Liver (tissue), 9 donors: ENCODE measurements around the gene CD96. TPM values are rescaled to one million over a fixed set of nuclear protein-coding genes. Genes with fewer than 3 reads are reported as not detected.
A peak's percentile ranks its signal among the peaks of the same experiment; 100 is the strongest.

Experiments used
- DNase-seq: peaks from one replicate; pipeline ENCODE4 v3.0.0-alpha.2; 2017; ENCODE audit warnings: low spot score
- H3K27ac ChIP-seq, 2 donors: one replicate each; pipeline ENCODE4 v1.7.0; 2013; ENCODE audit warnings: inconsistent platforms in 2 of 2, low read length in 2 of 2, control low read depth in 1 of 2, low read depth in 1 of 2, mild to moderate bottlenecking in 1 of 2
- H3K27me3 ChIP-seq, 4 donors: one replicate each; pipeline versions ENCODE4 v1.6.1 to v1.7.0; 2013; ENCODE audit warnings: low read length in 3 of 4, inconsistent platforms in 1 of 4, mild to moderate bottlenecking in 1 of 4, moderate library complexity in 1 of 4; ENCODE audit not compliant: control insufficient read depth in 4 of 4, insufficient read depth in 4 of 4
- H3K36me3 ChIP-seq, 4 donors: one replicate each; pipeline versions ENCODE4 v1.6.1 to v1.7.0; 2013; ENCODE audit warnings: low read length in 3 of 4, mild to moderate bottlenecking in 3 of 4, low read depth in 1 of 4, moderate library complexity in 1 of 4; ENCODE audit not compliant: control insufficient read depth in 4 of 4, insufficient read depth in 3 of 4
- H3K4me1 ChIP-seq, 4 donors: one replicate each; pipeline versions ENCODE4 v1.6.1 to v1.7.0; 2013; ENCODE audit warnings: low read length in 3 of 4, mild to moderate bottlenecking in 3 of 4, moderate library complexity in 1 of 4; ENCODE audit not compliant: control insufficient read depth in 4 of 4, insufficient read depth in 4 of 4
- H3K4me3 ChIP-seq, 3 donors: one replicate each; pipeline versions ENCODE4 v1.6.1 to v1.7.0; 2013; ENCODE audit warnings: low read length in 3 of 3, control low read depth in 1 of 3, low read depth in 1 of 3, mild to moderate bottlenecking in 1 of 3
- H3K9ac ChIP-seq, 2 donors: one replicate each; pipeline ENCODE4 v1.7.0; 2013; ENCODE audit warnings: low read length in 2 of 2, mild to moderate bottlenecking in 2 of 2, moderate library complexity in 2 of 2, control low read depth in 1 of 2, low read depth in 1 of 2
- H3K9me3 ChIP-seq, 4 donors: one replicate each; pipeline versions ENCODE4 v1.6.1 to v1.7.0; 2013; ENCODE audit warnings: low read length in 3 of 4; ENCODE audit not compliant: control insufficient read depth in 4 of 4
- ATF3 ChIP-seq: IDR thresholded peaks from 2 replicates; pipeline ENCODE4 v1.6.1; 2016; ENCODE audit warnings: antibody characterized with exemption
- CTCF ChIP-seq: fragments of 150-350 bp; IDR thresholded peaks from 2 replicates; pipeline ENCODE4 v1.5.1; 2017; ENCODE audit warnings: improper control_type of control experiment, low read depth, low read length; ENCODE audit not compliant: missing input control
- EGR1 ChIP-seq, 2 donors: IDR thresholded peaks; 2 replicates each; pipeline ENCODE4 v1.6.1; 2016 to 2018; ENCODE audit warnings: antibody characterized with exemption in 2 of 2, low read depth in 2 of 2
- FOXA1 ChIP-seq: IDR thresholded peaks from 2 replicates; pipeline ENCODE4 v1.6.1; 2016; ENCODE audit warnings: antibody characterized with exemption
- FOXA2 ChIP-seq: IDR thresholded peaks from 2 replicates; pipeline ENCODE4 v1.6.1; 2016; ENCODE audit warnings: antibody characterized with exemption
- GABPA ChIP-seq, 2 donors: IDR thresholded peaks in 1 of 2; conservative IDR thresholded peaks in 1 of 2; 2 replicates each; pipeline ENCODE4 v1.6.1; 2016; ENCODE audit warnings: antibody characterized with exemption in 2 of 2, mild to moderate bottlenecking in 1 of 2, moderate library complexity in 1 of 2
- HNF4A ChIP-seq, 2 donors: conservative IDR thresholded peaks; 2 replicates each; pipeline ENCODE4 v1.6.1; 2016; ENCODE audit warnings: antibody characterized with exemption in 2 of 2, mild to moderate bottlenecking in 2 of 2
- HNF4G ChIP-seq: IDR thresholded peaks from 2 replicates; pipeline ENCODE4 v1.6.1; 2016; ENCODE audit warnings: antibody characterized with exemption
- JUND ChIP-seq, 2 donors: IDR thresholded peaks; 2 replicates each; pipeline ENCODE4 v1.6.1; 2016; ENCODE audit warnings: antibody characterized with exemption in 2 of 2
- MAX ChIP-seq: IDR thresholded peaks from 2 replicates; pipeline ENCODE4 v1.6.1; 2016; ENCODE audit warnings: antibody characterized with exemption
- NR2F2 ChIP-seq: IDR thresholded peaks from 2 replicates; pipeline ENCODE4 v1.6.1; 2016; ENCODE audit warnings: antibody characterized with exemption
- RAD21 ChIP-seq, 2 donors: IDR thresholded peaks; 2 replicates each; pipeline ENCODE4 v1.6.1; 2016; ENCODE audit warnings: antibody characterized with exemption in 2 of 2, mild to moderate bottlenecking in 2 of 2
- REST ChIP-seq: IDR thresholded peaks from 2 replicates; pipeline ENCODE4 v1.6.1; 2016; ENCODE audit warnings: antibody characterized with exemption, mild to moderate bottlenecking
- TAF1 ChIP-seq: conservative IDR thresholded peaks from 2 replicates; pipeline ENCODE4 v1.6.1; 2016; ENCODE audit warnings: antibody characterized with exemption, mild to moderate bottlenecking
- ZBTB33 ChIP-seq: IDR thresholded peaks from 2 replicates; pipeline ENCODE4 v1.6.1; 2016; ENCODE audit warnings: antibody characterized with exemption
- WGBS: extraction: QIAGEN DNeasy Blood & Tissue Kit; methylation state at CpG from one replicate; pipeline ENCODE4 v1.1.7; 2013; 5-methylcytosine and 5-hydroxymethylcytosine counted together
- polyA plus RNA-seq, 2 donors: library from polyadenylated mRNA; stranded (reverse) in 1 of 2; unstranded in 1 of 2; fragments of 200-250 nt in 1 of 2; fragments of >200 nt in 1 of 2; fragmentation: Nextera tagmentation in 1 of 2; extraction: Ambion mirVana in 1 of 2; gene quantifications; one replicate each; pipeline versions ENCODE4 v1.2.1 to v1.2.3, GENCODE V29; 2013 to 2015
- total RNA-seq, 2 donors: library from RNA; depleted of rRNA; stranded (reverse); fragments of >200 nt; gene quantifications; one replicate each; pipeline ENCODE4 v1.2.3, GENCODE V29; 2014
- donor health status: healthy.
- donor health status: healthy.
- donor health status: healthy.
- donor health status: healthy.
- donor health status: healthy.

Gene CD96
- total and polyA plus RNA-seq, 4 donors = 0.46 to 2.7 (median 0.92) TPM

- 67% methylated on average over 5 of the region's 5 CpGs for WGBS
- Histone ChIP-seq H3K27me3 (no peaks in the 10 kb centered on the region), H3K27ac (peak overlapping the region; percentile 46 to 54), H3K4me3 (no peak overlapping the region), H3K36me3 (no peaks in the 10 kb centered on the region), H3K9ac (peak overlapping the region in 1 of 2 donors; percentile 53), H3K4me1 (peaks cover 0 to 2% (median 0%) of the 10 kb centered on the region in 4 donors), H3K9me3 (no peaks in the 10 kb centered on the region)
- TF ChIP-seq ZBTB33 (no peak), HNF4A (conservative IDR thresholded peaks at IDR 0.05) (no peak), GABPA (IDR thresholded peaks at IDR 0.05 in 1 of 2, conservative IDR thresholded peaks at IDR 0.05 in 1 of 2) (peak in 1 of 2 donors; percentile 30), REST (no peak), FOXA2 (no peak), MAX (peak; percentile 53)
- no peak for DNase-seq
Observed at GRCh38 chr3:111667621-111668239, 125.7 kb downstream of the CD96 start.

GRCh38 chr3:111668326-111668725 is 126.3 kb downstream of the CD96 start:
- Histone ChIP-seq H3K9ac (peak overlapping the region in 1 of 2 donors; percentile 53), H3K9me3 (no peaks in the 10 kb centered on the region), H3K27me3 (no peaks in the 10 kb centered on the region), H3K4me1 (peaks cover 0 to 2% (median 0%) of the 10 kb centered on the region in 4 donors), H3K36me3 (no peaks in the 10 kb centered on the region), H3K27ac (no peak overlapping the region), H3K4me3 (no peak overlapping the region)
- TF ChIP-seq GABPA (IDR thresholded peaks at IDR 0.05 in 1 of 2, conservative IDR thresholded peaks at IDR 0.05 in 1 of 2) (no peak), ATF3 (no peak), EGR1 (IDR thresholded peaks at IDR 0.05; ENCODE audit: low read depth in 2 of 2) (no peak), HNF4A (conservative IDR thresholded peaks at IDR 0.05) (no peak), HNF4G (no peak), FOXA2 (no peak), JUND (IDR thresholded peaks at IDR 0.05) (no peak), TAF1 (no peak), REST (no peak), FOXA1 (no peak), MAX (no peak), CTCF (no peak), ZBTB33 (no peak), NR2F2 (no peak), RAD21 (IDR thresholded peaks at IDR 0.05) (no peak)
- no peak for DNase-seq
